ENCODE data around the gene CLRN3.

DNA sequence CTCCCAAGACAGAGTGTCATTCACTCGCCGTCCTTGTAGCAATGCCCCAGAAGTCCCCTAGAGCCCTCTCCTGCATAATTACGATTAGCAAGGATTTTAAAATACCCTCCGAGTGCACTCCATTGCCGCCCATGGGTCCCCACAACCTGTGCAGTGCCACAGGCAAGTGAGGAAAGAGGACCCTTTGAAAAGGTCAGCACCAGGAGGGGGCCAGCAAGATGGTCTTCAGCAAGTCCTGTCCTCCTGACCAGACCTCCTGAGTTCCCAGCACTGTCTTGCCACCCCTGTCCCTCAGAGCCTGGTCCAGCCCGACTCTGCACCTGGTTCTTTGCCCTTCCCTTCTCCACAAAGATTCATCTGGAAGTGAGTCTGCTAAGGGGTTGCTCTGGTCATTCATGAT lies 32.1 kb downstream of the CLRN3 start:
- TF ChIP-seq, protein P1, sequence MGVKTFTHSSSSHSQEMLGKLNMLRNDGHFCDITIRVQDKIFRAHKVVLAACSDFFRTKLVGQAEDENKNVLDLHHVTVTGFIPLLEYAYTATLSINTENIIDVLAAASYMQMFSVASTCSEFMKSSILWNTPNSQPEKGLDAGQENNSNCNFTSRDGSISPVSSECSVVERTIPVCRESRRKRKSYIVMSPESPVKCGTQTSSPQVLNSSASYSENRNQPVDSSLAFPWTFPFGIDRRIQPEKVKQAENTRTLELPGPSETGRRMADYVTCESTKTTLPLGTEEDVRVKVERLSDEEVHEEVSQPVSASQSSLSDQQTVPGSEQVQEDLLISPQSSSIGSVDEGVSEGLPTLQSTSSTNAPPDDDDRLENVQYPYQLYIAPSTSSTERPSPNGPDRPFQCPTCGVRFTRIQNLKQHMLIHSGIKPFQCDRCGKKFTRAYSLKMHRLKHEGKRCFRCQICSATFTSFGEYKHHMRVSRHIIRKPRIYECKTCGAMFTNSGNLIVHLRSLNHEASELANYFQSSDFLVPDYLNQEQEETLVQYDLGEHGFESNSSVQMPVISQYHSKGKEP (tag by site-specific recombination; IDR thresholded peaks at IDR 0.05) = no peak
- no peak for TF ChIP-seq ZNF391 (tag by site-specific recombination; IDR thresholded peaks at IDR 0.05; ENCODE audit: borderline replicate concordance, low read depth)
- TF ChIP-seq ZNF121 (tag by site-specific recombination; IDR thresholded peaks at IDR 0.05) = no peak
- TF ChIP-seq REST (tag by site-specific recombination; IDR thresholded peaks at IDR 0.05) = no peak
- TF ChIP-seq ZNF24 (tag by site-specific recombination; IDR thresholded peaks at IDR 0.05) = no peak
- no peak for TF ChIP-seq CTCF (tag by site-specific recombination; IDR thresholded peaks at IDR 0.05)
- TF ChIP-seq, protein P2, sequence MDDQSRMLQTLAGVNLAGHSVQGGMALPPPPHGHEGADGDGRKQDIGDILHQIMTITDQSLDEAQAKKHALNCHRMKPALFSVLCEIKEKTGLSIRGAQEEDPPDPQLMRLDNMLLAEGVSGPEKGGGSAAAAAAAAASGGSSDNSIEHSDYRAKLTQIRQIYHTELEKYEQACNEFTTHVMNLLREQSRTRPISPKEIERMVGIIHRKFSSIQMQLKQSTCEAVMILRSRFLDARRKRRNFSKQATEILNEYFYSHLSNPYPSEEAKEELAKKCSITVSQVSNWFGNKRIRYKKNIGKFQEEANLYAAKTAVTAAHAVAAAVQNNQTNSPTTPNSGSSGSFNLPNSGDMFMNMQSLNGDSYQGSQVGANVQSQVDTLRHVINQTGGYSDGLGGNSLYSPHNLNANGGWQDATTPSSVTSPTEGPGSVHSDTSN (CRISPR knock-in tag; IDR thresholded peaks at IDR 0.05) = no peak
- TF ChIP-seq ZNF157 (tag by site-specific recombination; IDR thresholded peaks at IDR 0.05) = no peak
- TF ChIP-seq FEZF1 (tag by site-specific recombination; IDR thresholded peaks at IDR 0.05) = no peak
- TF ChIP-seq ZNF274 (IDR thresholded peaks at IDR 0.05; ENCODE audit: low read length) = no peak
- TF ChIP-seq ZNF274 (tag by site-specific recombination; IDR thresholded peaks at IDR 0.05; ENCODE audit: borderline replicate concordance) = no peak
- TF ChIP-seq, protein P3, sequence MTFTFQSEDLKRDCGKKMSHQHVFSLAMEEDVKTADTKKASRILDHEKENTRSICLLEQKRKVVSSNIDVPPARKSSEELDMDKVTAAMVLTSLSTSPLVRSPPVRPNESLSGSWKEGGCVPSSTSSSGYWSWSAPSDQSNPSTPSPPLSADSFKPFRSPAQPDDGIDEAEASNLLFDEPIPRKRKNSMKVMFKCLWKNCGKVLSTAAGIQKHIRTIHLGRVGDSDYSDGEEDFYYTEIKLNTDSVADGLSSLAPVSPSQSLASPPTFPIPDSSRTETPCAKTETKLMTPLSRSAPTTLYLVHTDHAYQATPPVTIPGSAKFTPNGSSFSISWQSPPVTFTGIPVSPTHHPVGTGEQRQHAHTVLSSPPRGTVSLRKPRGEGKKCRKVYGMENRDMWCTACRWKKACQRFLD (tag by site-specific recombination; IDR thresholded peaks at IDR 0.05) = no peak
- TF ChIP-seq YY1 (tag by site-specific recombination; IDR thresholded peaks at IDR 0.05) = no peak
- TF ChIP-seq, protein P4, sequence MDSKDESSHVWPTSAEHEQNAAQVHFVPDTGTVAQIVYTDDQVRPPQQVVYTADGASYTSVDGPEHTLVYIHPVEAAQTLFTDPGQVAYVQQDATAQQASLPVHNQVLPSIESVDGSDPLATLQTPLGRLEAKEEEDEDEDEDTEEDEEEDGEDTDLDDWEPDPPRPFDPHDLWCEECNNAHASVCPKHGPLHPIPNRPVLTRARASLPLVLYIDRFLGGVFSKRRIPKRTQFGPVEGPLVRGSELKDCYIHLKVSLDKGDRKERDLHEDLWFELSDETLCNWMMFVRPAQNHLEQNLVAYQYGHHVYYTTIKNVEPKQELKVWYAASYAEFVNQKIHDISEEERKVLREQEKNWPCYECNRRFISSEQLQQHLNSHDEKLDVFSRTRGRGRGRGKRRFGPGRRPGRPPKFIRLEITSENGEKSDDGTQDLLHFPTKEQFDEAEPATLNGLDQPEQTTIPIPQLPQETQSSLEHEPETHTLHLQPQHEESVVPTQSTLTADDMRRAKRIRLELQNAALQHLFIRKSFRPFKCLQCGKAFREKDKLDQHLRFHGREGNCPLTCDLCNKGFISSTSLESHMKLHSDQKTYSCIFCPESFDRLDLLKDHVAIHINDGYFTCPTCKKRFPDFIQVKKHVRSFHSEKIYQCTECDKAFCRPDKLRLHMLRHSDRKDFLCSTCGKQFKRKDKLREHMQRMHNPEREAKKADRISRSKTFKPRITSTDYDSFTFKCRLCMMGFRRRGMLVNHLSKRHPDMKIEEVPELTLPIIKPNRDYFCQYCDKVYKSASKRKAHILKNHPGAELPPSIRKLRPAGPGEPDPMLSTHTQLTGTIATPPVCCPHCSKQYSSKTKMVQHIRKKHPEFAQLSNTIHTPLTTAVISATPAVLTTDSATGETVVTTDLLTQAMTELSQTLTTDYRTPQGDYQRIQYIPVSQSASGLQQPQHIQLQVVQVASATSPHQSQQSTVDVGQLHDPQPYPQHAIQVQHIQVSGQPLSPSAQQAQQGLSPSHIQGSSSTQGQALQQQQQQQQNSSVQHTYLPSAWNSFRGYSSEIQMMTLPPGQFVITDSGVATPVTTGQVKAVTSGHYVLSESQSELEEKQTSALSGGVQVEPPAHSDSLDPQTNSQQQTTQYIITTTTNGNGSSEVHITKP (tag by site-specific recombination; IDR thresholded peaks at IDR 0.05) = no peak

Measured in HEK293 (cell line).